AG04450 (cell line): Measurements from ENCODE around the gene GPR107. TPM values are rescaled to one million over a fixed set of nuclear protein-coding genes. Genes with fewer than 3 reads are reported as not detected.
A peak's percentile ranks its signal among the peaks of the same experiment; 100 is the strongest.
"Not testable (repeated sequence)": the region's sequence is repeated elsewhere in the genome, so short reads cannot be mapped to it uniquely, and the experiment has no call there.

Experiments
- CTCF ChIA-PET: fragments of 300-600, 350-600 bp; formaldehyde crosslinking; extraction: SDS; loops from one replicate; lab custom pipeline; 2022; ENCODE audit warnings: antibody characterized with exemption, inconsistent platforms; lab: Charles Lee
- POLR2A ChIA-PET: fragments of 350-600 bp; formaldehyde crosslinking; extraction: SDS; loops from one replicate; lab custom pipeline; 2021; ENCODE audit warnings: antibody characterized with exemption, inconsistent platforms; lab: Yijun Ruan, JAX
- DNase-seq: peaks from one replicate; pipeline ENCODE4 v3.0.0-alpha.2; 2011; ENCODE audit warnings: low read depth, low spot score
- H3K27ac ChIP-seq: one replicate; pipeline ENCODE4 v1.5.1; 2012; ENCODE audit warnings: low read depth, low read length, control low read depth
- H3K27me3 ChIP-seq: one replicate; pipeline ENCODE4 v1.6.0; 2012; ENCODE audit warnings: low read length; ENCODE audit not compliant: control insufficient read depth, insufficient read depth
- H3K4me3 ChIP-seq: 2 replicates; pipeline ENCODE4 v1.5.1; 2011; ENCODE audit warnings: mild to moderate bottlenecking, low read depth, low read length, control low read depth
- H3K9me3 ChIP-seq: 2 replicates; pipeline ENCODE4 v1.5.1; 2012; ENCODE audit warnings: low read length; ENCODE audit not compliant: control insufficient read depth, insufficient read depth
- polyA plus RNA-seq: library from polyadenylated mRNA; depleted of rRNA; stranded (reverse); fragments of >200 nt; gene quantifications from 2 replicates; pipeline ENCODE4 v1.2.3, GENCODE V29; 2011
- TF ChIP-seq, protein P1 (sequence below): IDR thresholded peaks from 2 replicates; pipeline ENCODE4 v1.5.1; 2011; ENCODE audit warnings: low read depth, low read length, control low read depth, inconsistent platforms

GPR107 gene
- polyA plus RNA-seq, 1 experiment = 45.1 TPM

GRCh38 chr9:130010151-130010988 is 43.3 kb upstream of the GPR107 start:
- TF ChIP-seq, protein P1, sequence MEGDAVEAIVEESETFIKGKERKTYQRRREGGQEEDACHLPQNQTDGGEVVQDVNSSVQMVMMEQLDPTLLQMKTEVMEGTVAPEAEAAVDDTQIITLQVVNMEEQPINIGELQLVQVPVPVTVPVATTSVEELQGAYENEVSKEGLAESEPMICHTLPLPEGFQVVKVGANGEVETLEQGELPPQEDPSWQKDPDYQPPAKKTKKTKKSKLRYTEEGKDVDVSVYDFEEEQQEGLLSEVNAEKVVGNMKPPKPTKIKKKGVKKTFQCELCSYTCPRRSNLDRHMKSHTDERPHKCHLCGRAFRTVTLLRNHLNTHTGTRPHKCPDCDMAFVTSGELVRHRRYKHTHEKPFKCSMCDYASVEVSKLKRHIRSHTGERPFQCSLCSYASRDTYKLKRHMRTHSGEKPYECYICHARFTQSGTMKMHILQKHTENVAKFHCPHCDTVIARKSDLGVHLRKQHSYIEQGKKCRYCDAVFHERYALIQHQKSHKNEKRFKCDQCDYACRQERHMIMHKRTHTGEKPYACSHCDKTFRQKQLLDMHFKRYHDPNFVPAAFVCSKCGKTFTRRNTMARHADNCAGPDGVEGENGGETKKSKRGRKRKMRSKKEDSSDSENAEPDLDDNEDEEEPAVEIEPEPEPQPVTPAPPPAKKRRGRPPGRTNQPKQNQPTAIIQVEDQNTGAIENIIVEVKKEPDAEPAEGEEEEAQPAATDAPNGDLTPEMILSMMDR = no peak
- Histone ChIP-seq H3K9me3 (peaks cover 3% of the 10 kb centered on the region; the same call in 1 of the 2 replicates), H3K27me3 (no peaks in the 10 kb centered on the region), H3K27ac (no peak overlapping the region), H3K4me3 (no peak overlapping the region)
- DNase-seq = no peak
- CTCF ChIA-PET = interaction anchor here (0.6 kb wide), 1 partner anchor 87 kb away, joined by 6 read pairs; no protein-coding TSS in a partner anchor
- POLR2A ChIA-PET = no interaction called here

DNA sequence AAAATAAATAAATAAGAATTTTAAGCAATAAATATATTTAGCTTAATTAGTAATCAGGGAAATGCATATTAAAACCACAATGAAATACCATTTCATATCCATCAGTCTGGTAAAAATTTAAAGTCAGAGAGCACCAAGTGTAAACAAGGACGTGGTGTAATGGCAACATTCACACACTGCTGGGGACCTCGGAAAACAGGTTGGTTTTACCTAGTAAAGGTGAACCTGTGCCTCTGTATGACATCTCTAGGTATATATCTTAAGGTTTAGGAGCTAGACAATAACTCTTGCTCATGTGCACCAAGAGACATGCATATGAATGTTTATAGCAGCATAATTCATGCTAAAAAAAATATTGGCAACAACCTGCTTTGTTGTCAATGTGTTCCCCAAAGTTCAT is 40.4 kb upstream of the GPR107 start:
- H3K27ac ChIP-seq = no peak overlapping the region
- no peak for DNase-seq
- POLR2A ChIA-PET = no interaction called here
- H3K4me3 ChIP-seq = no peak overlapping the region
- no peaks in the 10 kb centered on the region for H3K27me3 ChIP-seq
- peaks cover 7% of the 10 kb centered on the region for H3K9me3 ChIP-seq
- TF ChIP-seq, protein P1 = no peak
- CTCF ChIA-PET = no interaction called here

DNA sequence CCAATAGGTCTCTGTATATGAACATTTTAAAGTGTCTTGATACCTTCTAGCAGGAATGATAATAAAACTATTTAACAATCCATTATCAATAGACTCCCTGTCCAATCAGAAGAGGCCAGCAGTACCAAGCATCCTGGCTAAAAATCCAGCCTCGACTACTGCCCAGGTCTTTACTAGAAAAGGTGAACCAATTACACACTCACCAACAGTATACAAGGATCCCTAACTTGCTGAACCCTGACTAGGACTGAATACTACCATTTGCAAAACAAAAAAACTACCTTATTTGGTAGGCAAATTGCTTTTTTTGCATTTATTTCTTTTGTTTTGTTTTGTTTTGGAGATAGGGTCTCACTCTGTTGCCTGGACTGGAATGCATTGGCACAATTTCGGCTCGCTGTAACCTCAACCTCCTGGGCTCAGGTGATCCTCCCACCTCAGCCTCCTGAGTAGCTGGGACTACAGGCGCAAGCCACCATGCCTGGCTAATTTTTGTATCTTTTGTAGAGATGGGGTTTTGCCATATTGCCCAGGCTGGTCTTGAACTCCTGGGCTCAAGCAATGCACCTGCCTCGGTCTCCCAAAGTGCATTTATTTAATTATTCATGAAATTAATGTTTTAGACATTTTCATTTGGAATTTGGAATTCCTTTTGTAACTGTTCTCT is 38.2 kb upstream of the GPR107 start:
- DNase-seq = no peak
- ChIA-PET POLR2A (no interaction called here), CTCF (no interaction called here)
- TF ChIP-seq, protein P1 = no peak
- Histone ChIP-seq H3K27me3 (no peaks in the 10 kb centered on the region), H3K9me3 (peaks cover 7% of the 10 kb centered on the region), H3K27ac (no peak overlapping the region), H3K4me3 (no peak overlapping the region)

GRCh38 chr9:130017076-130017475 is 36.6 kb upstream of the GPR107 start:
- DNase-seq = no peak
- Histone ChIP-seq H3K9me3 (peaks cover 4% of the 10 kb centered on the region; the same call in 1 of the 2 replicates), H3K27me3 (no peaks in the 10 kb centered on the region), H3K27ac (peak overlapping the region; percentile 68), H3K4me3 (no peak overlapping the region)
- ChIA-PET CTCF (no interaction called here), POLR2A (interaction anchor here (0.5 kb wide), 1 partner anchor 253 kb away, joined by 8 read pairs; no protein-coding TSS in a partner anchor)
- TF ChIP-seq, protein P1 = no peak

- H3K27ac ChIP-seq, H3K9me3 ChIP-seq, DNase-seq, H3K4me3 ChIP-seq, CTCF ChIA-PET, H3K27me3 ChIP-seq, POLR2A ChIA-PET: not testable (repeated sequence)
Observed at GRCh38 chr9:130017510-130017909, 36.2 kb upstream of the GPR107 start.
